Measurements from ENCODE around the gene AUTS2.

GRCh38 chr7:69654381-69654780 is 56.1 kb downstream of the AUTS2 start:
- TF ChIP-seq CTCF (IDR thresholded peaks at IDR 0.05 in 8 of 11, conservative IDR thresholded peaks at IDR 0.05 in 3 of 11) (no peak), POLR2A (IDR thresholded peaks at IDR 0.05) (no peak), POLR2AphosphoS5 (IDR thresholded peaks at IDR 0.05) (no peak)

All from spleen (tissue), 7 donors.